ENCODE data around the gene GNAT1. TPM values are rescaled to one million over a fixed set of nuclear protein-coding genes. Genes with fewer than 3 reads are reported as not detected.
A peak's percentile ranks its signal among the peaks of the same experiment; 100 is the strongest.

The GNAT1 gene
- total RNA-seq, 1 experiment from 2014 or later: 0.50 TPM

GRCh38 chr3:50245831-50246516 is 54.6 kb downstream of the GNAT1 start:
- Histone ChIP-seq H3K27me3 (replicated peaks; ENCODE audit: control insufficient read depth, insufficient read depth, low read length) (no peaks in the 10 kb centered on the region), H3K9me3 (no peaks in the 10 kb centered on the region), H3K36me3 (ENCODE audit: control insufficient read depth, insufficient read depth, low read length) (no peaks in the 10 kb centered on the region; the same call in 1 of the 2 replicates), H3K4me1 (peaks cover 8% of the 10 kb centered on the region), H3K4me3 (ENCODE audit: low read depth, low read length) (no peak overlapping the region)
- H3K9me3 Mint-ChIP-seq (ENCODE audit: unreplicated experiment): no peaks in the 10 kb centered on the region
- H3K27me3 Mint-ChIP-seq (ENCODE audit: insufficient read depth, unreplicated experiment): no peaks in the 10 kb centered on the region
- BruUV-seq (replicated peaks): no TSS peak
- TF ChIP-seq CTCF (IDR thresholded peaks at IDR 0.05; ENCODE audit: insufficient read depth in 1 of 2, low read depth in 1 of 2, low read length in 1 of 2, severe bottlenecking in 1 of 2, unreplicated experiment in 1 of 2): peak; percentile 87 to 97
- ChIA-PET POLR2A (interaction anchor here (0.6 to 1.1 kb wide), 3 partner anchors 10 to 145 kb away, joined by 3 to 4 read pairs (median 4); no protein-coding TSS in a partner anchor), CTCF (interaction anchor here (0.7 to 4.1 kb wide), 13 partner anchors 10 to 109 kb away, joined by 3 to 30 read pairs (median 4); partner anchors contain the start of gene GNAI2)
- peak overlapping the region; percentile 55 for H3K27ac Mint-ChIP-seq (ENCODE audit: unreplicated experiment)
- H3K4me3 Mint-ChIP-seq (ENCODE audit: unreplicated experiment): no peak overlapping the region
- H3K4me1 Mint-ChIP-seq (ENCODE audit: low read depth, unreplicated experiment): no peaks in the 10 kb centered on the region
- peak; percentile 81 to 90 for DNase-seq
- intact Hi-C loops (cut with micrococcal nuclease; ENCODE audit: unreplicated experiment): loop anchor here (1.0 kb wide), 1 partner anchor 19 kb away; no protein-coding TSS in a partner anchor
- H3K36me3 Mint-ChIP-seq (ENCODE audit: insufficient read depth, unreplicated experiment): peaks cover 15% of the 10 kb centered on the region

DNA sequence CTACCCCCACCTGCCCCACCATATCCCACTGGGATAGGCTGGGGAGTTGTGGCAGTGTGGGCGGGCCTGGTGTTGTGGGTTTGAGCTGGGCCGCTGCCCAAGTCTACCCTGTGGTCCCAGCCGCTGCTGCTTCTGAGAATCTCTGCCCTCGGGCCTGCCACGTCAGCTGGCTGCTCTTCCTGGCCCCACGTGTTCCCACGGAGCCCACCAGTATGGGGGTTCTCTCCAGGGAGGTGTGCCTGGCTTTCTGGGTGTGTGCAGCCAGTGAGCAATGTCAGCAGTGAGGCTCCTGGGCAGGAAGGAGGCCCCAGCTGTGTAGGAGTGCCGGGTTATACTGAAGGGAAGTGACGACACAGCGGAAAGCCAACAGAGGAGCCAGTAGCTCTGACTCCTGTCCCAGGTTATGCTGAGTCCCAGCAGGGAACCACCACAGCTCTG is 55.1 kb downstream of the GNAT1 start:
- Mint-ChIP-seq H3K9me3 (ENCODE audit: unreplicated experiment) (no peaks in the 10 kb centered on the region), H3K4me3 (ENCODE audit: unreplicated experiment) (no peak overlapping the region), H3K36me3 (ENCODE audit: insufficient read depth, unreplicated experiment) (peaks cover 20% of the 10 kb centered on the region), H3K27ac (ENCODE audit: unreplicated experiment) (peak overlapping the region; percentile 55), H3K27me3 (ENCODE audit: insufficient read depth, unreplicated experiment) (no peaks in the 10 kb centered on the region), H3K4me1 (ENCODE audit: low read depth, unreplicated experiment) (no peaks in the 10 kb centered on the region)
- DNase-seq: no peak
- TF ChIP-seq CTCF (IDR thresholded peaks at IDR 0.05; ENCODE audit: insufficient read depth in 1 of 2, low read depth in 1 of 2, low read length in 1 of 2, severe bottlenecking in 1 of 2, unreplicated experiment in 1 of 2): no peak
- BruUV-seq (replicated peaks): no TSS peak
- peaks cover 8% of the 10 kb centered on the region for H3K4me1 ChIP-seq
- H3K36me3 ChIP-seq (ENCODE audit: control insufficient read depth, insufficient read depth, low read length): no peaks in the 10 kb centered on the region
- ChIA-PET POLR2A (interaction anchor here (0.6 to 1.1 kb wide), 3 partner anchors 11 to 146 kb away, joined by 3 to 4 read pairs (median 4); no protein-coding TSS in a partner anchor), CTCF (interaction anchor here (0.7 to 4.1 kb wide), 13 partner anchors 9 to 110 kb away, joined by 3 to 30 read pairs (median 4); partner anchors contain the start of gene GNAI2)
- H3K4me3 ChIP-seq (ENCODE audit: low read depth, low read length): no peak overlapping the region
- no peaks in the 10 kb centered on the region for H3K27me3 ChIP-seq (replicated peaks; ENCODE audit: control insufficient read depth, insufficient read depth, low read length)
- intact Hi-C loops (cut with micrococcal nuclease; ENCODE audit: unreplicated experiment): loop anchor here (1.0 kb wide), 1 partner anchor 19 kb away; no protein-coding TSS in a partner anchor
- H3K9me3 ChIP-seq: no peaks in the 10 kb centered on the region

Small RNA genes within 50 kb of the gene (microRNA-seq; reads per million reads assigned to microRNA genes)
- not detected for gene MIR566
- gene MIR5787: not detected

Other genes starting within 250 kb of the GNAT1 start
- gene RBM5, start 102.7 kb upstream of the GNAT1 start, total RNA-seq (2022): 145 and 166 TPM in 2 replicates
- gene SEMA3F, start 36.3 kb upstream of the GNAT1 start, total RNA-seq (2022): 11.3 and 16.5 TPM in 2 replicates
- 11.4 and 16.8 TPM in 2 replicates for gene SLC38A3, start 13.7 kb downstream of the GNAT1 start, total RNA-seq (2022)
- gene GNAI2, start 44.6 kb downstream of the GNAT1 start, total RNA-seq (2022): 59.3 and 62.0 TPM in 2 replicates
- gene SEMA3B, start 77.5 kb downstream of the GNAT1 start, total RNA-seq (2022): 19.7 and 21.8 TPM in 2 replicates
- not detected in 2 replicates for gene LSMEM2, start 87.5 kb downstream of the GNAT1 start, total RNA-seq (2022)
- 88.0 and 89.5 TPM in 2 replicates for gene IFRD2, start 100.8 kb downstream of the GNAT1 start, total RNA-seq (2022)
- gene HYAL3, start 107.8 kb downstream of the GNAT1 start, total RNA-seq (2022): 5.2 and 6.8 TPM in 2 replicates
- 6.7 and 8.2 TPM in 2 replicates for gene NAA80, start 107.8 kb downstream of the GNAT1 start, total RNA-seq (2022)
- 2.3 and 2.6 TPM in 2 replicates for gene HYAL1, start 112.0 kb downstream of the GNAT1 start, total RNA-seq (2022)
- gene HYAL2, start 131.1 kb downstream of the GNAT1 start, total RNA-seq (2022): 30.1 and 31.6 TPM in 2 replicates
- gene TUSC2, start 136.6 kb downstream of the GNAT1 start, total RNA-seq (2022): 34.9 and 38.3 TPM in 2 replicates
- gene RASSF1, start 149.2 kb downstream of the GNAT1 start, total RNA-seq (2022): 26.7 and 28.1 TPM in 2 replicates
- 0.23 and 0.29 TPM in 2 replicates for gene ZMYND10, start 154.1 kb downstream of the GNAT1 start, total RNA-seq (2022)
- gene NPRL2, start 159.2 kb downstream of the GNAT1 start, total RNA-seq (2022): 23.7 and 29.8 TPM in 2 replicates
- gene CYB561D2, start 159.3 kb downstream of the GNAT1 start, total RNA-seq (2022): 21.2 and 21.4 TPM in 2 replicates
- 23.9 TPM in 2 replicates for gene TMEM115, start 167.9 kb downstream of the GNAT1 start, total RNA-seq (2022)